Measurements from ENCODE around the gene FEV.

Gene FEV

DNA sequence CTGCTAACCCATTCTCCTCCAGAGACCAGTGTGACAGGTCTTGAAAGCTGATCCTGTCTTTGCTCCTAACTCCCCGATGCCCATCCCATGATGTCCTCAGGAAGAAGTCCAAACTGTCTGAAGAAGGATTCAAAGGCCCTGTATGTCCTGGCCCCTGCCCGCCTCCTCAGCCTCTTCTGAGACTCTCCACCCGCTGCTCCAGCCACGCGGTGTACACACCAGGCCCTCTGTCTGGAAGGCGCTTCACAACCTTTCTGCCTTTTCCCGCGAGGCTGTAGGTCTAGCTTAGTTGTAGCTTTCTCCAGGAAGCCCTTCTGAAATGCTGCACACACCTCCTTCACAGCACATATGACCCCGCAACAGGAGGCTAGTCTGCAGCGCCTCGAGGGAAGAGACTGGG, 31.7 kb upstream of the FEV start:
- DNase-seq, result no peak

- DNase-seq, result no peak
Observed at GRCh38 chr2:219010873-219011272, 25.9 kb upstream of the FEV start.

- no peak for DNase-seq
Observed at GRCh38 chr2:219010162-219010756, 25.3 kb upstream of the FEV start.

- no peak for DNase-seq
Observed at GRCh38 chr2:219009294-219009693, 24.3 kb upstream of the FEV start.

DNA sequence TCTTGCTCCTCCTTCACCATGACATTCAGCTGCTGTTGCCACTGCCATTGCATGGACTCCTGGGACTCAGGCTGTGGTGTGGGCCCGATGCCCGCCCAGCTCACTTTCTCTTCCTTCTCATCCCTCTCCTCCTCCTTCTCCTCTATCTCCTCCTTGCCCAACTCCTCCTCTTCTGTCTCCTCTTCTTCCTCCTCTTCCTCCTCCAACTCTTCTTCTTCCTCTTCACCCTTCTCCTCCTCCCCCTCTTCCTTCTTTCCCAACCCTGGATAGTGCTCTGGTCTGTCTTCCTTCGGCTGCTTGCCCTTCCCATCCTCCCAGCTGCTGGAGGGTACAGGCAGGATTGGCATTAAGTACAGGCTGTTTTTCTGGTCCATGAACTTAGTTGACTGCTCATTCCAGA, 19.0 kb upstream of the FEV start:
- no peak for DNase-seq

- no peak for DNase-seq
Observed at GRCh38 chr2:219003267-219003634, 18.3 kb upstream of the FEV start.

GRCh38 chr2:219002395-219003266, 17.6 kb upstream of the FEV start:
- no peak for DNase-seq

GRCh38 chr2:219001577-219002394, 16.8 kb upstream of the FEV start:
- no peak for DNase-seq

DNA sequence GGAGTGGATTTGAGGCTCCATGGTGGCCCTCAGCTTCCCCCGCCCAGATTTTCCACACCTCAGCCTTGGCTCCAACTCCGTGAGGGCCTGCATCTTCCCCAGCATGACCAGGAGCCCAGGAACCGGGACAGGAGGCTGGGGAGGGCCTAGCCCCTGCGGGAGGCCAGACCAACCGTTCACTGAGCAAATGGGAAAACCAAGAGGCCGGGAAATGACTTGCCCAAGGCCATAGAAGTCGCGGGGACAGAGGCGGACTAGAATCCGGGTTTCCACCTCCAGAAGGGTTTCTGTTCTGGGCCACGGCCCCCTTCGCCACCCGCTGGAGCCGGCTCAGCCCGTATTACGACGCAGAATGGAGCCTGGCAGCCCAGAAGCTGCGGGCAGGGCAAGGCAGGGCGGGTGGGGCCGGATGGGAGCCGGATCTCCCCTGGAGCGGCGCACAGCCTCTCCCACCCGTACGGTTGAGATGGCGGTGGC, 16.2 kb upstream of the FEV start:
- DNase-seq, result no peak

DNA sequence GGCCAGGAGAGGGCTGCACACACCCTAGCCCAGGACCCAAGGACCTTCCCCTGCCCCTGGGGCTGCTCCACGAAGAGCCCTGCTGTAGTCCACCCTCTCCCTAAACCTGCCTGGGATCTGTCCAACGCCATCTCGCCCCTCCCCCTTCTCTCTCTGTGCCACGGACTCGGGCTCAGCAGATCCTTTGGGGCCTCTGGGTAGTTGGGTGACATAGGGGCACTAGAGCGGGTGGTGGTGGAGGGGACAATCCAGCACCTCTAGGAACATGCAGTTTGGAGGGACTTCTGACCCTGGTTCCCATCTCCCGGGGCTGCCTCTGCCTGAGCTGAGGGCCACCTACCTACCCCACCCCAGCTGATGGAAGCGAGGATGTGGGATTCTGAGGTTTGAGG, 15.6 kb upstream of the FEV start:
- no peak for DNase-seq

DNA sequence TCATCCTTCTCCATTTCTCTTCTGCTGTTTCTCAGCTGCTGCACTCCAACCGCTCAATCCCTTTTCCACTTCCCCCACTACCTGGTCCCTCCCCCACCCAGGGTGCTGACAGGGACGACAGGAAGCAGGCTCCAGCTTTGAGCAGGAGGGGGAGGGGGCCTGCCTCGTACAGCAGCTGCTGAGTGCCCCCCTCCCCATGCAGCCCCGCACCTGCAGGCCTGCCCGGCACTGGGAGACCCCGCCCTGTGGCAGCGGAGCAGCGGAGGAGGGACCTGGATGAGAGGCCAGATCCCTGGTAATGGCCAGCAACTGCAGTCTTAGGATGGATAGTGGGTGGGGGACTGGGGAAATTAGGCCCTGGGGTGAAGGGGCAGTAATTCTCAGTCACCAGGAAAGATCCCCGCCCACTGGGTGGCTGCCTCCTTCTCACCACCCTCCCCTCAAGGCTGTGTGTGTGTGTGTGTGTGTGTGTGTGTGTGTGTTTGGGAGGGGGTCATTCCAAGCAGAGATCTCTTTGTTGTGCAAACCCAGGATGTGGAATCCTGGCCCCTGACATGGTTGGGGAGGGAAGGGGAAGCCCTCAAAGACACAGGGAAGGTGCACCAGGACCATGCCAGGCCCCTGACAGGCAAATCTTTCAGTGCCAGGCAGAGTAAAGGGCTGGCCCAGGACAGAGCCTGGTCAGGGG, 15.0 kb upstream of the FEV start:
- DNase-seq, result no peak

DNA sequence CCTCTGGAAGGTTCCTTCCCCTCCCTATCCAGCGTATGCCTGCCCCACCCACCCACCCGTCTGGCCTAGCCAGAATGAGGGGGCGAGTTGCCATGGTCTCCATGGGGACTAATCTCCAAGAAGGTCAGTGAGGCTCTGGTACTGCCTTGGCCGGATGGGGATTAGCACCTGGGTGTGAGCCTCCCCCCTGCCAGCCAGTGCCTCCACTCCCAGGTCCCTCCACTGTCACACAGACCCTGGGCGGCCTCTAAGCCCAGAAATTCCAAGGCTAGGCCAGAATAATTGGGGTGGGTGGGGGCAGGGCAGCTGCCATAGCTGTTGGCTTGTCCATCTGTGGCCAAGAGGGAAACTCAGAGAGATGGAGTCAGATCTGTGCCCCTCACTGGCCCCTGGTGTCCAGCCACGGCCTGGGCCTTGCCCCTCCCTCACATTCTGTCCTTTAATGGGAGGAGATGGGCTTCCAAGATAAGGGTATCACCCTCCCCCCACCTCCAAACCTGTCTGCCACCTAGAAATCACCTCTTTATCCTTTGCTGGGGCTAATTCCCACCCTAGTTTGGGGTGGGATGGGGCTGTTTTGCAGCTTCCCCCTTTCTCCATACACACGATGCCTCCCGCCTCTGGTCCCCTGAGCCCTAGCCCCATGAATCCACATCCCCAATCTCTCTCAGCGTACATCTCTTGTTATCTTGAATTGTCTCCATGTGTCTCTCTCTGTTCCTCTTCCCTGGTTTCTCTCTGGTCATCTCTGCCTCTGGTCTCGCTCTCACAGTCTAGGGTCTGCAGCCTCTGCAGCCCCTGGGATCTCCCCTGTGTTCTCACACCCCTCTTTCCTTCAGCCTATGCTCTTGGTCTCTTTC, 14.3 kb upstream of the FEV start:
- DNase-seq, result no peak

DNA sequence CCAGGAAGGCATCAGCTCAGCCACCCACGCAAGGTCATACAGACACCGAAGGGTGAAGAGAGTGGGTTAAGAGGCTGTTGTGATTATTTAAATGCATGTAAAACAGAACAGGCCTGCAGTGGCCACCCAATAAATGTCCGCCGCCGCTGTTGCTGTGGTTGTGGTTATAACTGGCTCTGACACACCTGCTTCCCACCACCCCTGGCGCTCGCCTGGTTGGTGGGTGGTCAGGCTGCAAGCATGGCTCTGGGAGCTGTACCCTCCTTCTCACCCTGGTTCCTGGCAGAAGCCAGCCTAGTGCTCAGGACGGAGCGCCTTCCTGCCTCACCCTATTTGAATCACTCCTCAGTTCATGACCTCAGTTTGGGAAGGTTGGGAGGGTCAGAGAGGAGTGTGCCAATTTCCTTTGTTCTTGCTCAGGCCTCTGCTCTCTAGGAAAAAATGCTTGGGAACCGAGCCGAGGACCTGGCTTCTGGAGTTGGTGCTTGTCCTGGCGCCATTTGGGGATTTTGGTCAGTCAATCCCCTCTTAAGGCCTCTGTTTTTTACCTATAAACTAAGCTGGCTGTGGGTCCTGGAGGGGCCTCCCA, 13.5 kb upstream of the FEV start:
- no peak for DNase-seq

DNA sequence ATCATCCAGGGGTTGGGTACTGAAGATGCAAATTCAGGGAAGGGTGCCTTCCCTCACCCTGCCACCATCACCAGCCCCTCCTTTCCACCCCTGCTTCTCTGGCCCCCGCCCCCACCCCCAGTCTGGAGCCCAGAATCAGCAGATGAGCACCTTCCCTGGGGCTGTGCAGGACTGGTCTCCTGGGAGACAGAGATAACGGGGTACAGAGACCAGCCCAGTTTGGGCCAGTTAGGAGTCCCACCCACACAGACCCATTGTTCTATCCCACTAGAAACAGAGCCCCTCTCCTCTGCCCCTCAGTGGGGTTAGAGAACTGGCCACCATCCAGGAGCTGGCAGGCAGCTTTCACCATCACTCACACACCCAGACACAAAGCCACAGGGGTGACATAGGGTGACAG, 12.7 kb upstream of the FEV start:
- DNase-seq, result no peak

GRCh38 chr2:218996937-218997336, 12.0 kb upstream of the FEV start:
- no peak for DNase-seq

- DNase-seq, result peak; percentile 49
Observed at GRCh38 chr2:218995972-218996711, 11.2 kb upstream of the FEV start.

- DNase-seq, result no peak
Observed at GRCh38 chr2:218995561-218995960, 10.6 kb upstream of the FEV start.

DNA sequence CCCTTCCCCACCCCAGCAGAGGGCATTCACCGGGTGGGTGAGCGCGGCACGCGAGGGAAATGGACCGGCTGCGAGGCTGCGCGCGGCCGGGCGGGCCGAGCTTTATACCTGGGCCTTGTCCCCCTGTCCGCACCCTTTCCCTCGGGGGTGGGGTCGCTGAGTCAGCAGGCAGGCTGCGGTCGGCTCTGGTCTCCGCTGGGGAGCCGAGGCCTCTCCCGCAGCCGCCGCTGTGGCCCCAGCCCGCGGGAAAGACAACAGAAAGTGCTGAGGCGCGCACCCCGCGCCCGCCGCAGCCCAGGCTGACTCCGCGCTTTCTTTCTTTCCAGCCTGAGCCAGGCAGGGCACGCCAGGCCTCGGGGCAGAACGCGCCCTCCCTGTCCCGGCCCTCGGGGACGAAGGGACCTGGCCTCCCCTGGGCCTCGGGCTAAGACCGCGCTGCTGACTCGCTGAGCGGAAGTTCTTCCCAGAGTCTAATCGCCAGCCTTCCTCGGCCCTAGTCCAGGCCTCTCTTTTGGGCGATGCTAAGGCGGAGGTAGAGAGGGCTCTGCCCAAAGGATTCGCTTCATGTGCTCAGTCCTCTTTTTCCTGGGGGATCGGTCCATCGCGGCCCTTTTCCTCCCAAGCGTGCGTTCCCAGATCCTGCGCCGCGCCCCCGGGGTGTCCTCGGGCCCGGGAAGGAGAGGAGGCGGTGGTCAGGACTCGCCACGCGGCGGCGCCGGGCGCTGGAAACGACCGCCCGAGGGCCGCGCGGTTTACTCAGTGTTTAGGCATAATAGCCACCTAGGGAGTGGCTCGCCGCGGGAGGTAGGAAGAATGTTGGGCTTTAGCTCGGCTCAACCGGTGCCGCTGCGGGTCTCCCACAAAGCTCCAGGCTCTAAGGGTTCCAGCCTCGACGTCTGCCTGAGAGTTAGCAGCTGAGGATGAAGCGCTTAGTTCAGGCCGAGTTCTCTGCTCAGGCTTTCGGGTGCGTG, 8.6 kb upstream of the FEV start, which contains the start of gene CRYBA2:
Gene CRYBA2 (minus strand): TSS at position 78 of the 971 bp plus-strand sequence. CDS start 246 bp downstream, outside the sequence.
- no peak for DNase-seq

DNA sequence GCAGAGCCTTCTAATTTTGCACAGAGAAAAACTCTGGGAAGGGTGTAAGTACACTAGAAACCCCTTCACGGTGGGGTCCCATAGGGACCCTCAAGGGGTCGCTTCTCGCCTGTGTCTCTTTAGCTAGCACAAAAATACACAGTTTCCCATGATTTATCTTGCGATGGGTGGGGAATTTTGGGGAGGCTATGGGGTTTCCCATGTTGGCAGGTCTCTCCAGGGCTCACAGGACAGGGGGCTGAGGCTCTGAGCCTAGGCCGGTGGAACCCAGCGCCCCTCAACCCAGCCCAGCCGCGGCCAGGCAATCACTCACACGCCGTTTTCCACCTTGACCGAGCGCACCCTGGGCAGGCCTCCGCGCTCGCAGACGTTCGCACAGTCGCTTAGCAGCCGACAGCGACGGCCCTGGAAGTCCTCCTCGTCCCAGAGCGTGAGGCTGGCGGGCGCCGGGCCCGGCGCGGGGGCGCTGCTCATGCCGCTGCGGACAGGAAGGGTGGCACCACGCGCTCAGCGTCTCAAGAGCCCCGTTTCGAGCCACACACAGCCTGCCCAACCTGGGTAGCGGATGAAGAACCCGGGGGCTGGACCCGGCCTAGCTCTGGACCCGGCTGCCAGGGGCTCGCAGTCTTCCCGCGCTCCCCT, 7.8 kb upstream of the FEV start:
- no peak for DNase-seq

Data from MV-4-11 (cell line).